ENCODE data around the gene RNF13. TPM values are rescaled to one million over a fixed set of nuclear protein-coding genes. Genes with fewer than 3 reads are reported as not detected.
A peak's percentile ranks its signal among the peaks of the same experiment; 100 is the strongest.

The RNF13 gene
- total RNA-seq, 1 donor from 2014 or later, result 49.9 TPM

GRCh38 chr3:149877668-149878067, 64.7 kb downstream of the RNF13 start:
- Histone ChIP-seq H3K36me3 (ENCODE audit: insufficient read depth, low read length) (no peaks in the 10 kb centered on the region), H3K27me3 (ENCODE audit: insufficient read depth, low read length) (no peaks in the 10 kb centered on the region), H3K9me3 (ENCODE audit: insufficient read depth, low read depth, low read length) (no peaks in the 10 kb centered on the region), H3K4me1 (ENCODE audit: insufficient read depth, low read length) (no peaks in the 10 kb centered on the region), H2AFZ (ENCODE audit: low read depth, low read length) (no peak overlapping the region), H4K20me1 (ENCODE audit: insufficient read depth, low read length) (no peaks in the 10 kb centered on the region), H3K4me2 (ENCODE audit: low read length) (no peak overlapping the region), H3K4me3 (ENCODE audit: insufficient read depth, low read depth, low read length) (no peak overlapping the region), H3K27ac (ENCODE audit: low read depth, low read length) (no peak overlapping the region), H3K79me2 (ENCODE audit: insufficient read depth, low read length) (no peaks in the 10 kb centered on the region), H3K9ac (ENCODE audit: low read length) (no peak overlapping the region)
- H3K36me3 Mint-ChIP-seq (ENCODE audit: low read depth, unreplicated experiment), result no peaks in the 10 kb centered on the region
- H3K4me3 Mint-ChIP-seq (ENCODE audit: unreplicated experiment), result no peak overlapping the region
- H3K27me3 Mint-ChIP-seq (ENCODE audit: low read depth, unreplicated experiment), result no peaks in the 10 kb centered on the region
- DNase-seq (ENCODE audit: low read depth), result no peak
- FAIRE-seq, result no peak
- TF ChIP-seq CTCF (IDR thresholded peaks at IDR 0.05; ENCODE audit: insufficient read depth, low read depth, low read length) (no peak), EZH2 (IDR thresholded peaks at IDR 0.05; ENCODE audit: insufficient read depth, low read length) (no peak)
- H3K9me3 Mint-ChIP-seq (ENCODE audit: unreplicated experiment), result no peaks in the 10 kb centered on the region
- no peak overlapping the region for H3K27ac Mint-ChIP-seq (ENCODE audit: unreplicated experiment)
- no peaks in the 10 kb centered on the region for H3K4me1 Mint-ChIP-seq (ENCODE audit: low read depth, unreplicated experiment)

GRCh38 chr3:149879872-149880271, 66.9 kb downstream of the RNF13 start:
- Histone ChIP-seq H2AFZ (ENCODE audit: low read depth, low read length) (no peak overlapping the region), H4K20me1 (ENCODE audit: insufficient read depth, low read length) (no peaks in the 10 kb centered on the region), H3K9ac (ENCODE audit: low read length) (no peak overlapping the region), H3K9me3 (ENCODE audit: insufficient read depth, low read depth, low read length) (no peaks in the 10 kb centered on the region), H3K4me3 (ENCODE audit: insufficient read depth, low read depth, low read length) (no peak overlapping the region), H3K36me3 (ENCODE audit: insufficient read depth, low read length) (no peaks in the 10 kb centered on the region), H3K79me2 (ENCODE audit: insufficient read depth, low read length) (no peaks in the 10 kb centered on the region), H3K27me3 (ENCODE audit: insufficient read depth, low read length) (no peaks in the 10 kb centered on the region), H3K4me2 (ENCODE audit: low read length) (no peak overlapping the region), H3K27ac (ENCODE audit: low read depth, low read length) (no peak overlapping the region), H3K4me1 (ENCODE audit: insufficient read depth, low read length) (no peaks in the 10 kb centered on the region)
- Mint-ChIP-seq H3K4me3 (ENCODE audit: unreplicated experiment) (no peak overlapping the region), H3K27ac (ENCODE audit: unreplicated experiment) (no peak overlapping the region), H3K9me3 (ENCODE audit: unreplicated experiment) (no peaks in the 10 kb centered on the region), H3K4me1 (ENCODE audit: low read depth, unreplicated experiment) (no peaks in the 10 kb centered on the region), H3K36me3 (ENCODE audit: low read depth, unreplicated experiment) (no peaks in the 10 kb centered on the region), H3K27me3 (ENCODE audit: low read depth, unreplicated experiment) (no peaks in the 10 kb centered on the region)
- peak; percentile 39 for DNase-seq (ENCODE audit: low read depth)
- TF ChIP-seq CTCF (IDR thresholded peaks at IDR 0.05; ENCODE audit: insufficient read depth, low read depth, low read length) (peak; percentile 82), EZH2 (IDR thresholded peaks at IDR 0.05; ENCODE audit: insufficient read depth, low read length) (no peak)
- FAIRE-seq, result peak; percentile 23

- Histone ChIP-seq H2AFZ (ENCODE audit: low read depth, low read length) (no peak overlapping the region), H3K36me3 (ENCODE audit: insufficient read depth, low read length) (no peaks in the 10 kb centered on the region), H3K4me1 (ENCODE audit: insufficient read depth, low read length) (no peaks in the 10 kb centered on the region), H3K9me3 (ENCODE audit: insufficient read depth, low read depth, low read length) (no peaks in the 10 kb centered on the region), H3K9ac (ENCODE audit: low read length) (no peak overlapping the region), H3K4me2 (ENCODE audit: low read length) (no peak overlapping the region), H3K27ac (ENCODE audit: low read depth, low read length) (no peak overlapping the region), H4K20me1 (ENCODE audit: insufficient read depth, low read length) (no peaks in the 10 kb centered on the region), H3K27me3 (ENCODE audit: insufficient read depth, low read length) (no peaks in the 10 kb centered on the region), H3K79me2 (ENCODE audit: insufficient read depth, low read length) (no peaks in the 10 kb centered on the region), H3K4me3 (ENCODE audit: insufficient read depth, low read depth, low read length) (no peak overlapping the region)
- Mint-ChIP-seq H3K27me3 (ENCODE audit: low read depth, unreplicated experiment) (no peaks in the 10 kb centered on the region), H3K9me3 (ENCODE audit: unreplicated experiment) (no peaks in the 10 kb centered on the region), H3K27ac (ENCODE audit: unreplicated experiment) (no peak overlapping the region), H3K36me3 (ENCODE audit: low read depth, unreplicated experiment) (peaks cover 1% of the 10 kb centered on the region), H3K4me3 (ENCODE audit: unreplicated experiment) (no peak overlapping the region), H3K4me1 (ENCODE audit: low read depth, unreplicated experiment) (peaks cover under 1% of the 10 kb centered on the region)
- FAIRE-seq (no peak), DNase-seq (ENCODE audit: low read depth) (no peak)
- no peak for TF ChIP-seq EZH2 (IDR thresholded peaks at IDR 0.05; ENCODE audit: insufficient read depth, low read length)
- no peak for TF ChIP-seq CTCF (IDR thresholded peaks at IDR 0.05; ENCODE audit: insufficient read depth, low read depth, low read length)
These were observed 68.9 kb downstream of the RNF13 start for GRCh38 chr3:149881879-149882278.
